NCI-H526 (cell line): ENCODE measurements around the gene NYAP2.
A peak's percentile ranks its signal among the peaks of the same experiment; 100 is the strongest.

Experiments used
- DNase-seq, 2 experiments: peaks; one replicate each; lab custom pipeline; 2025; lab: John Stamatoyannopoulos, UW

NYAP2 gene

DNA sequence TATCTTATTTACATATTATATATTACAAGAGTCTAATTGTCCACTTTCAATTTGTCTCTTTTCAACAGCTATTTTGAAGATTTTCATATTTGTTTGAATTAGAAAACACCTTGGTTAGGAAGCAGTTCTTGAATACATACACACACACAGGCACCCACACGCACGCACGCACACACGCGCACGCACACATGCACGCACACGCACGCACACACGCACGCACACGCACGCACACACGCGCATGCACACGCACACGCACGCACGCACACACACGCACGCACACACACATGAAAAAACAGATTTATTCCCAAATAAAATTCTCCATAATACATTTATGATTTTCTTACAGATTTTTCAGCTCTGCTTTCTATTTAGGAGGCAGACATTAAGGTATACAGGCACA, 220.7 kb downstream of the NYAP2 start:
- DNase-seq = no peak

DNA sequence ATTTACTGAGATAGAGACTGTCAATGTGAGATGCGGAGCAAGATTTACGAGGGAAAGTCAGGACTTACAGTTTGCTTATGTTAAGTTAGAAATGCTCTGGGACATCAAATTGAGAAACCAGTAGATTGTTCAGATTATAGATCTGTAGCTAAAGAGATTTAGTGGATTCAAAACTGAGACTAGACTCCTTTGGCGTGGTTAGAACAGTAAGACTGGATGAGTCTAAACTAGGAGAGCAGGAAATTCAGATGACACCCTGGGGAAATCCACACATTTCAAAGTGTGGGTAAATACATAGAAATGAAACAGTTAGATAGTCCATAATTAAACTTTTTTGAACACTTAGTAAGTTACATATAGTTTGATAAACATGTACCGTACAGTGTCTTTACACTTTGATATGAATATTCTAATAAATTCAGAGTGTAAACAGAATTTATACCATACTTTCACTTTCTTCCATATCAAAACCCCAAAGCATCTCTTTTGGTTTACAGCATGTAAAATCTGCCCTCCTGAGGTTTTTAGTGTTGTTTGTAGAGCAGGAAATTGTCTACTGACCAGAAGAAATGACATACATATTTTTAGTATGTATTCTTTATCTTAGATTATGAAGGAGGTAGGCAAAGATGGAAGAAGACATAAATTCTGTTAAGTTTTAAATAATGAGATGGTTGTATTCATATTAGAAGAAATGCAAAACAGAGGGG, 231.5 kb downstream of the NYAP2 start:
- DNase-seq = no peak

DNA sequence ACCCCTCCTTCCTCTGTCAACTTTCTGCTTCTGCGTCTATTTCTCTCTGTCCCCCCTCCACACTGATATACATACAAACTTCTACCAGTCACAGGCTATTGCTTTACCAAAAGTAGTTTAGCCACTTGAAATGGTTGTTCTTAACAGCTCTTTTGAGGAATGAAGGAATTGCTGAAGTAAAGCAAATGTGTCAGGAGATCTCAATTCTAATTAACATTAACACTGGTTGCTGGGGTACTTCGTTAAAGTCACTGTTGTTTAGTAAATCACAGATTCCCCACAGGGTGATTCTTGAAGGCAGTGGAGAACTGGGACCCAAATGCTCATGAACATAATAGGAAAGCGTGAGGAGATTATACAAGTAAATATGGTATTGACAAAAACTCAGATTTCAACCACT, 232.8 kb downstream of the NYAP2 start:
- DNase-seq = no peak

DNA sequence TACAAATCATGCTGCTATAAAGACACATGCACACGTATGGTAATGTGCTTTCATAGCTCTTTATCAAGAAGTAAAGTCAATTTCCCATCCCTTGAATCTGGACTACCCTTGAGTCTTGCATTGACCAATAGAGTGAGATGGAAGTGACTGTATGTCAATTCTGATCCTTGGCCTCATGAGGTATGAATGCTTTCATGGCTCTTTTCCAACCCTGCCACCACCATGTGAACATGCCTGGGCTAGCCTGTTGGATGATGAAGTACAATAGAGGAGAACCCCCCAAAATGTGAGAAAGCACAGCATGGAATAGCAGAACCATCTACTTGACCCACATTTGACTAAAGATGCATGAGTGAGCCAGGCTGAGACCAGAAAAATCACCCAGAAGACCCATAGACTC, 237.0 kb downstream of the NYAP2 start:
- DNase-seq = no peak

DNA sequence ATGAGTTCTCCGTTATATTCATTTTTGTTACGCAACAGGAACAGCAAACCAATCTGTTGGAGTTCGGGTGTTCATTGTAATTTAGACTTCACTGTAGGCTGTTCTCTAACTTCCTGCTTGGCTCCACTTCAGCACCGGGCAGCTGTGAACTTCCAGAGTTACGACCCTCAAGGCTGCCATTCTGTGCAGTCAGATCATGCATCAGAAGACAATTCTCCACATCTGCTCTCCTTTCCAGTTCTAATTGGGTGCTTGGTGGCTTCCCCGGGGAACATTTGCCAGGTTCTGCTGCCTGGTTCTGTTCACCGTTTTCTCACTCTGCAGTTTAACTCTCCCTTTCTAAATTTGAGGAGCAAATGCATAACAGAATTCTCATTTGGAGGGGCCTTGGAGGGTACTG, 237.7 kb downstream of the NYAP2 start:
- no peak for DNase-seq

DNA sequence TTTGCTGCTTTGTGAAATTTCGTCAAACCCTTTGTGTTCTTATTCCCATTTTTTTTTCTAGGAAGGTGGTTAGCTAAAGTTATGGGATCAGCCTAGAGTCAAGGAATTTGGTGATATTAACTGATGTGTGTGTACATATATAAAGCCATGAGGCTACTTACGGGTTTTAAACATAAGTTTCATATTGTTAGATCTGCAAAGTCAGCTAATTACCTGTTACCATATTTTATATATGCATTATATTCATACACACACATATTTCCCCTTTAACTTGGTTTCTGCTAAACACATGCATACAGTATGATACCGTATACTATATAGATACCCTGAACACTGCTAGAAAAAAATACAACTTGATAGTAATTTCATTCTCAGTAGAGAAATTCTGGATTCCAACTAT, 241.0 kb downstream of the NYAP2 start:
- no peak for DNase-seq

DNA sequence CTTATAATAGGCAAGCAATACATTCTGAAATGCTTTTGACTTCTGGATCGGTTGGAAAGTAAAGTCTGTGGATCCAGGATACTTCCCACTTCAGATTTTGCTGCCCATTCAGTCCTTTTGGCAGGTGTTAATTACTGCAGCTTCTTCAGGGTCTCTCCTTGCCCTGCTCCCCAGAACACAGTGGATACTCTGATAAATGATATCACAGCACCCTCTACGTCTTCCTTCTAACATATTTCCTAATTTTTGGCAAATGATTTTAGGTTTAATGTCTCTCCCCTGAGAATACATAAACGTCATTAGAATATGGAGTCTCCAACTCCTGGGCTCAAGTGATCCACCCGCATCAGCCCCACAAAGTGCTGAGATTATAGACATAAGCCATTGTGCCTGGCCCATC, 249.8 kb downstream of the NYAP2 start:
- DNase-seq = no peak

DNA sequence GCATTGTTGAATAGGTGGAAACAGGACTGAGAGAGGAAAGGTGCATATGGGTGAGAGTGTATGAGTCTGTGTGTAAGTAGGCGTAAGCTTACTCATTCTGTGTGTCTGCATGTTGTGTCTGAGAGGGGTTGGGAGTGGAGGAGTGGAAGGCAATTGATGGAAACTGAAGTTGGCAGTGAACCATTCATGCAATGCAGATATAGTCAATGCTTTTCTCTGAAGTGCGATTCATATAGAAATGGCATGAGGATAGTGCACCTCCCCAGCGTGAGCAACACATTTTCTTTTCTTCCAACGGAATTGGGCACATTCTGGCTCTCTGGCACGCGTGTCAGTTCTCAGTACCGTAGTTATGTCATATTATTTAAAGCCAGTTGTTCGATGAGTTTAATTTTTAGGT, 250.5 kb downstream of the NYAP2 start:
- DNase-seq = no peak

DNA sequence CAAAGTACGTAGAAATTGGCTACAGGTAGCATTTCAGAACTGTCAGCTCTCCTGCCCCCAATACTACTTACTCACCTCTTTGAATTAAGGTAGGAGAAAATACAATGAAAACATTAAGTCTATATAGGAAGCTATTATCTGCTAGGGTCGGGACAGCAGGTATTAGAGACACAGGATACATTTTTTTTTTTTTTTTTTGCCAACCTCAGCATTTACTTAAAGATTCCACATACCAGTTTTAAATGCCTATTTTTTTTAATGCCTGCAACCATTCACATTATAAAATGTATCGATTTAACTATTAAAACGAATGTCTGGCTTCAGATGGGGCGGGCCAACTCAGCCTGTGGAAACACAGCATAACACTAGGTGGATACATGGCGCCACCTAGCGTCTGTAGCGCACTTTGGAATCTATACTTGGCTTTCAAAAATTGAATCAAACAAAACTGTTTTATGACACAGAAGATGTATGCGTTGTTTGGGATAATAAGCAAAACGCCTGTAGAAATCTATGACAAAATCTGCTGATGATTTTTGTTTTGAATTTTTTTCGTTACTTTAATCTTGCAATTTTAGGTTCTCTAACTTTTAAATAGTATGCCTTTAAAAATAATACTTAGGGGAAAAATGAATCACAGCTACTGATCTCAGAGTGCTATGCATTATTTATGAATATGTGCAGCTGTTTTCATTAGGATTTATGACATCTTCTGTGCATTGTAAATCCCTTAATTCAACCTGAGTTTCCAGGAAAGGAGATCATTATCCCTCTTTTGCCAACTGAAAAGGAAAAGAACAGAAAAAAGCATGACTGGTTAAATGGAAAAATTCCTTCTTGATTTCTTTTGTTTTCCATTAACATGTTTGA, 261.0 kb downstream of the NYAP2 start:
- peak in 1 of 2 experiments; percentile 70 for DNase-seq

DNA sequence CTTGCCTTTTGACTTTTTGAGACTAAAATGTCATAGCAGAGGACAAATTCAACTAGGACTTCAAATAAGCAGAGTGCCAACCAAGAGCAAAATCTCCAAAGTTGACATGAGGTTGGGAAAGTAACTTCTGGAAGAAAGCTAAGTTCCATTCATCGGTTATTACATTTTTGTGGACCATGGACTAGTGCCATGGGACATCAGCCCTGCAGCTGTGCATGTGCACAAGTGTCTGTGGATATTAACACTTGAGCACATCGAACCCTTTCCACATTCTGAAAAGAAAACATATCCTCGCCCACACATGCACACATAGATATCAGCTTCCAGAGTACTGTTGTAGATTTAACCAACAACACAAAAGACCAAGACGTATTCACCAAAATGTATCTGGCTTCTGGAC, 262.6 kb downstream of the NYAP2 start:
- DNase-seq = no peak

DNA sequence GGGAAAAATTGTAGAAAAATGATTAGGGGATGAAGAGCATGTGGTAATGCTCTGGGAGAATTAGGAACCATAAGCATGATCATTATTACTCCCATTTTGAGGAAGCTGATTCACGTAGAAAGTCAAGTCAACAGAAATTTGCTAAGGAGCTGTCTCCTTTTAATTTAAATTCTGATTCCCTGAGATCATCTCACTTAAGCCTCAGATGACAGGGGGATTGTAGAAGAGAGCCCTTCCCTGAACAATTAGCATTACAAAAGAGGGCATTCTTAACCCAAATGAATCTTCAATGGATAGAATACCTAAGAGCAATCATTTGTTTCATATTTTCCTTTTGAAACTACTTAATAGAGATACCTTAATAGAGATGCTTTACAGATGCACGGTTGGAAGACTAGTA, 267.9 kb downstream of the NYAP2 start:
- DNase-seq = no peak

DNA sequence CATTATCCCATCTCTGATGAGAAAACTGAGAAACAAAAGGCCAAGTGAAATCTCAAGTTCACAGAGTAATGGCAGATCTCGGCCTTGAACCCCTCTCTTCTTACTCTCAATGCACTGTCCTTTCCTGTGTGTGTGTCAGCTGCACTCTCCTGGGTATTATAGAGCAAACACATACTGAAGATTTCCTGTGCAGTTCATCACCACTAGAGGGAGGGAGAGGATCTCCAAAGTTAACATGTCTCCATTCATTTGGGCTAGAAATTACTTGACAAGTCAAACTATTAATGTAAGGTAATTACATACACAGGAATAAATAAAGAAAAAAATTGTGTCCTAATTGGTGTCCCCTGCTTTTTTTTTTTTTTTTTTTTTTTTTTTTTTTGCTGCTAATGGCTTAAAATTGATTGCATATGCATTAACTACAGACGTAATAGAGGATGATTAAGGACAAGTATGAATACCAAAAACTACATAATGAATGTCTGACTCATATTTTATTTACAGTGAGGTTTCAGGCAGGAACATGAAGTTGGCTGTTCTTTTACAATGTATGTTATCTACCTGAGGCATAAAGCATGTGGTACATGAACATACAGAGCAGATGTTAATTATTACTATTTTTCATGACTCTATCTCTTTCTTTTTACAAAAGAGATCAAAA, 269.2 kb downstream of the NYAP2 start:
- DNase-seq = peak; percentile 23 to 50

DNA sequence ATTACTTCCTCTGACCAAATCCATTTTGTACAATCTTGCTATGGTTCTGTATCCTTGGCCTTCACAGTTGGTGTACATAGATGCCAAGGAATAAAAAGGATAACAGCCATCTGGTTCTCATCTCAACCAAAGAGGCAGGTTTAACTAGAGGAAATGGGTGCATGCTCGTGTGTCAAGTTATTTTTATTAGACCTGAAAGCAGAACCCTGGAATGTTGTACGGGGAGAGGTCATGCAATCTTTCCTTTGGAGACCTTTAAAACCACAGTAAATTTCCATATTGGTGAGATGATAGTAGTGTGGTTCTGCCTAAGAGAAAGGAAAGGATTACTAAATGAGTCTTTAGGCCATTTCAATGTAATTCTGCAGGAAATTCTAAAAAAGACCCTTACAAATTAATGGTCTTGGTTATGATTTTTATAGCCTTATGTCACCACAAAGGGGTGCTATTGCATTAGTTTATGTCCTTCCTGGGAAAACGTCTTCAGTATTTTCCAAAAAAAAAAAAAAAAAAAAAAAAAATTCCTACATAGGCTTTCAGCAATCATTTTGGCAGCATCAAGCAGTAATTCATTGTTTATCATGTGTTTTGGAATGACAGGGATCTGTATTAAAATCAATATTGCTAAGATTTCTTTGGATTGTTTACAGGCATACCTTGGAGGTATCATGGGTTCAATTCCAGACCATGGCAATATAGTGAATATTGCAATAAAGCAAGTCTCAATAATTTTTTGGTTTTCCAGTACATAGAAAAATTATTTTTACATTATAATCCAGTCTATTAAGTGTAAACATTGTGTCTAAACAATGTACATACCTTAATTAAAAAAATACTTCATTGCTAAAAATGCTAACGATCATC, 270.8 kb downstream of the NYAP2 start:
- DNase-seq = peak in 1 of 2 experiments; percentile 33

DNA sequence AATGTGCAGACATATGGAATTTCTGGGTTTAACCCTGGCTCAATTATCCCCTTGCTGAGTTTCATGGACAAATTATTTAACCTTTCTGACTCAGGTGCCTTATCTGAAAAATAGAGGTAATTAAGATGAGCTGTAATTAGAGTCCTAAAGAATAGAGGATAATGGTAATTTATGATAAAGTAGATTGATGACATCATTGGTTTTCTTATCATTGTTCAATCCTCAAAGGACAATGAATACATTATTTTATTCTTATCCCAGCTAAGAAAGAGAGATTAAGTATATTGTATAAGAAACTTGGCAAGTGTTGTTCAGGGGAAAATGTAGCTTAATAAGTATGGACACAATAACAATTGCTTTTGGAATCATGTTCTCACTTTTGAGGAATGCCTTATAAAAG, 279.3 kb downstream of the NYAP2 start:
- DNase-seq = no peak

DNA sequence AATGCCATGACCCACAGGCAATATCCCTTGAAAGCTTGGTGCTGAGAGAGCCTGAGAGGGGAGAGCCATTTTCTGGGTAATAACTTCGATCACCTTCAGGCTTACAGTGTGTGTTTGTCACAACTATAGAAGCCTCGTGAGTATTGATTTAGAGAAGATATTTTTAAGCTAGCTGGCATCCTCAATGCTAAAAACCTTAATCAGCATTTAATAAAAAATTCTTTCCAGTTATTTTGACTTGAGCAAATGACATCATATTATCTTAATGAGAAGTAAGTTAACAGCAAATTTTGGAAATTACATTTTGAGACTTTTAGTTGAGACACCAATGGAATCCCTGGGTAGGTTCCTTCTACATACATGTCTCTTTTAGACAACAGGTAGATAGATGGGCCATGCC, 283.7 kb downstream of the NYAP2 start:
- DNase-seq = no peak

DNA sequence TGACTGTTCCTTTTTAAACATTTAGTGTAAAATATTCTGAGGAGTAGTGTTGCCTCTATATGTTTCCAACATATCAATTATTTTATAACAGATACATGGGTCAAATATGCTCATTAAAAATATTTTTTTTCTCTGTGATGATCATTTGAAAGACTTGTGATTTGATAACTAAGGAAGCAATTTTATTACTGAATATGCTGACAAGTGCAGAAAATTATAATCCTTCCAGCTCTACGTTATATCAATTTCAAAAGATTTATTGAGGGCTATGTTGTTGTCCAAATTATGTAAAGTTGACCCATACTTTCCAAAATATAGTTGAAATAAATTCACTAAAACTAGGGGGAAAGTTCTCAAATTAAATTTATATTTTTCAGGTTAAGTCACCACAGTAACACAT, 290.6 kb downstream of the NYAP2 start:
- no peak for DNase-seq

DNA sequence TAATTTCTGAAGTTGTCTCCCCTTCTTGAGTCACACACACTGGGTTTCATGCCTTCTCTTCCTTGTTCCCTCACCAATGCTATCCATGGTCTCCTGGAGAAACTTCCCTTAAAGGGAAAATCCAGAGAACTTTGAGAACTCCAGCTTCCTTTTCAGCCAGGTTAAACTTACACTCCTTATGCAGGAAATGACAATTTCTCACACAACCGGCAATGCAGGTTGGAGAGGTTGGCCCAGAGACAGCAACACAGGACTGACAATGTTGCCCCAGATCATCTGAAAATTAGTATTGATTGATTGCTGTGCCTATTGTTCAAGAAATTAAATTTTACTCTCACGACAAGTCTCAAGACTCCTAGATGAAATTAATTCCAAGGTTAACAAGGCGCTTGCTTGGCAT, 292.2 kb downstream of the NYAP2 start:
- DNase-seq = no peak

DNA sequence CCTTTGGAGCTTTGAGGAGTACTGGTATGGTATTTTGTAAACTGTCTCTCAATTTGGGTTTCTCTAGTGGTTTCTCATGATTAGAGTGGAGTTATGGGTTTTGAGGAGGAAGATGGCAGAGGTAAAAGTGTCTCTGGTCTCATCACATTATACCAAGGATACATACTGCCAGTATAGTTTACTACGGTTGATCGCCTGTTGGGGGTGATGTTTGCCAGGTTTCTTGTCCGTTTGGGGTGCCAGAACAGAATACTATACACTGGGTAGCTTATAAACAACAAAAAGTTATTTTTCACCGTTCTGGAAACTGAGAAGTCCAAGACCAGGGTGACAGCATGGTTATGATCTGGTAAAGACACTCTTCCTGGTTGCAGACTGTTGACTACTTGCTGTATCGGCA, 293.7 kb downstream of the NYAP2 start:
- DNase-seq = no peak

DNA sequence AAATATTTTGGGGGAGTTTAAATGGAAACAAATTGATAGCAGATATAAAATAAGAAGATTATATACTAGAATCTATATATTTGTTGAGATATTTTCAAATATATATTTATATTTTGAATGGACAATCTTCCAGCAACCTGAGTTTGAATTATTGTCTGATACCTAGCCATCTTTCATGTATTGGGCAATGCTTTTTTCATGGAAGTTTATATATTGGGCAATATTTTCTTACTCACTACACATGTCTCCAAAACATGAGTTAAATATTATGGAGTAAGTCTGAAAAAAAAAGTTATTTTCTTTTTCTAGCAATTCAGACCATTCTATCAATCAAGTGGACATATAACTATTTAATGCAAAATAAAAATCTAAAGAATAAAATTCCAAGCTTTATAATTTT, 295.2 kb downstream of the NYAP2 start:
- DNase-seq = no peak

DNA sequence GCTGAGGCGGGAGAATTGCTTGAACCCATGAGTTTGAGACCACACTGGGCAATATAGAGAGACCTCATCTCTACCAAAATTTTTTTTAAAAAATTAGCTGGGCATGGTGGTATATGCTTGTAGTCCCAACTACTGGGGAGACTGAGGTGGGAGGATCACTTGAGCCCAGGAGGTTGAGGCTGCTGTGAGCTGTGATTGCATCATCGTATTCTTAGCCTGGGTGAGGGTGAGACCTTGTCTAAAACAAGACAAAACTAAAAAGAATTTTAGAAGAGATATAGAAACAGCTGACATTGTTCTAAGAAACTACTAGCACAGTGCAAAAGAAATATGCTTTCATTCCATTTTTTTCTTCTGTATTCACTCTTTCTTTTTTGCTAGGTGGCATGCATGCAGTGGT, 298.4 kb downstream of the NYAP2 start:
- no peak for DNase-seq
